SW 1271 (cell line): Measurements from ENCODE around the gene PRIMA1.

ENCODE experiments used
- DNase-seq, 2 experiments: peaks; one replicate each; lab custom pipeline; 2025; lab: John Stamatoyannopoulos, UW

Gene PRIMA1

DNA sequence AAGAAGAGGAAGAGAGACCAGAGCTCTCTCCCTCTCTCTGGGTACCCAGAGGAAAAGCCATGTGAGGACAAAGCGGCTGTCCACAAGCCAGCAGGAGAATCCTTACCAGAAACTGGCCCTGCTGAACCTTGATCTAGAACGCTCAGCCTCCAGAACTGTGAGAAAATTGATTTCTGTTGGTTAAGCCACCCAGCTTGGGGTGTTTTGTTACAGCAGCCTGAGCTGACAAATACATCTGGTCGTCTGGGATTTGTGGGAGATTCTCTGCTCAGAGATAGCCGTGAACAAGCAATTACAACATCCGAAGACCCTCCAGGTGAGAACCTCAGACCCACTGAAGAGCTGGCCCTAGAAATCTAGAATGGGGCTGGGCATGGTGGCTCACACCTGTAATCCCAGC, 6.5 kb upstream of the PRIMA1 start:
- no peak for DNase-seq

DNA sequence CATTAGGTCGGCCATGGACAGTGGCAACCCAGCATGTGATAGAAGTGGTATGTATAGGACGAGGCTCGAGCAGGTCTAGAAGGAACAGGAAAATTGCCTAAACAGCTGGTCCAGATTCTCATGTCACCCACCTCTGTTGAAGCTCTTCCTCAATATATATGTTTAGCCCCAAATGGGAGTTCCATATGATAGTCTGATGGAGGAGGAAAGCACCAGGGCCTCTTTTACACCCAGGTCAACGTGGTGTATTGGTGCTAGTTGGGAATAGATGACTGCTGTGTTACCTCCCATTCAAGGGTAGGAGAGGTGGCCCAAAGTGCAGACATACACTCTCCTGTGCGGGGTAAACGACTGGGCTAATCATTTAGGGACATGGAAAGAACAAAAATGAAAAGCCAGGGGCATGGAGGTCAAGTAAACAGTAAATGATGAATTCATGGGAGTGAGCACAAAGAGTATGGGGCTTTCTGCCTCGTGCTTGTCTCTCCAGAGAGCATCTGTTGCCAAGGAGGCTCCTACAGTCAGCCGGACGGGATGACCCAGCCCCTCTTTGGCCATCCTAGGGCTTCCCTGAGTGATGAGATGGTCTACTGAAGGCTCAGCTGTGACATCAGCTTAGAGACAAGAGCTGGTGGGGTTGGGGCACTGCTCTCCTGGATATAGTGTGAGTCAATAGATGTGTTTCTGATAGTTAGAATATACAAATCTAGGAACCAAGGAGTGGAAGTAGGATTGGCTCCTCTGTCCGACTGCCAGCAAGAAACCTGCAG, 5.5 kb upstream of the PRIMA1 start:
- DNase-seq: no peak

DNA sequence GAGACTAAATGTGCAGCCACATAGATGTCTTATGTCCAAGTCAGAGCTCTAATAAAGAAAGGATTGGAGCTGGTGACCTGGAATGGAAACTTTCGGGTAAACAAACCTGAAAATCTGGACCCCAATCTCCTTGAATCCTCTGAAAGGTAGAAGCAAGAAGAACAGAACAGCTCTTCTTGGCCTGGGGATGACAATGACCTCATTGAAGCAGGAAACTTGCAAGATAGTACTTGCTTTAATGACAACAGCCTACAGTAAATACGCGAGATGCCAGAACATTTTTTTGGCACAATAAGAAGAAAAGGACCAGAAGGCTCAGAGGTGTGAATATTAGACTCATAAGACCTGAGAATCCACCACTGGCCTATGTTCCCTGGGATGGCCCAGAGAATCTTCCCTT, 4.1 kb upstream of the PRIMA1 start:
- no peak for DNase-seq

DNA sequence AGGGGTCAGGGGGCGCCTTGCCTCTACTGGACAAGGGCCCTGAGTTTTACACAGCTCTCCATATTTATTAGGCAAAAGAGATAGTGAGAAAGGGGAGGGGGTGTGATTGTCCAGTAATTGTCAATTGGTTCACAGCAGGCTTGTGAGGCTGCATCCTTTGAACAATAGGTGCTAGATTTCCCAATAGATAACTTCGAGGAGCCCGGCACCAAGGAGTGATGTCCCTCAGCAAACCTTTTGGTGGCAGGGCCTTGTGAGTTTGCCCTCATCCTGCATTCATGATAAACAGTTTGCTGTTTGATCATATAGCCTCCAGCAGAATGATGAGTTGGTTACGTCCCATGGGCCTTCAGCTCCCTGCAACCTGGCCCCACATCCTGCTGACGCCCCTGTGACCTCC, 2.7 kb upstream of the PRIMA1 start:
- DNase-seq: no peak

DNA sequence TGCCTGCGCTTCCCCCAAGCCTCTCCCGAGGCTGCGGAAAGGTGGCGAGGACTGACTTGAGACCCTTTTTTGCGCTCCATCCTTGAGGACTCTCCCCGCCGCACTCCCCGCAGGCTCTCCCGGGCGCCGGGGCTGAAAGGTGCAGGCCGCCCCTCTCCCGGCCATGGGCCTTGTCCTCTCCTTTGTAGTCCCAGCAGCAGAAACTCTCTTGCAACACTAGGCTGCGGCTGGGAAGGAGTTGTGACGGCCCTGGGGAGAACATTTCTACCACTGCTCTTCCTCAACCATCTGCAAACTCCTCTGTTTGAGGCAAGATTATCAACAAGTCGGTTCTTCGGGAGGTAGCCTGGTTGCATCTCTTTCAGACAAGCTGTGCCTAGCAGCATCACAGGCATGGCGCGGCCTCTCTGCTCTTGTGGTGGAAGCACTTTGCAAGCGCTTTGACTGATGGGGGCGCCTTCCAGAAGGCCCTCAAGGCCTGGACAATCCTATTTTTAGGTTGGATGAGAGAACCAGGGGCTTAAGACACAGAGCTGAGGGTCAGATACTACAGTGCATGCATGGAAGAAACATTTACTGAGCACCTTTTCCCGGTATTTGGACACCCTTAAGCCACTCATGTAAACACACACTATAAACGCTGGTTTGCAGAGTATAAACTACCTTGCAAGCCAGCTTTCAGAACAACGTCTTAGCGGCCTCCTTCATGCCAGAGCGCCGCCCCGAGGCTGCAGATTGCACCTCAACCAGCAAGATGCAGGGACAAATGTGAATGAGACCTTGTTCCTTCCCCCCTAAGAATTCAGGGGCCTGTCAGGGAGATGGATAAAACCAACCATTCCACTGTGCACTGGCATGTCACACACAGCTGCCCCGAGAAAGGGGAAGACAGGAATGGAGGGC, 1.2 kb upstream of the PRIMA1 start:
- no peak for DNase-seq

DNA sequence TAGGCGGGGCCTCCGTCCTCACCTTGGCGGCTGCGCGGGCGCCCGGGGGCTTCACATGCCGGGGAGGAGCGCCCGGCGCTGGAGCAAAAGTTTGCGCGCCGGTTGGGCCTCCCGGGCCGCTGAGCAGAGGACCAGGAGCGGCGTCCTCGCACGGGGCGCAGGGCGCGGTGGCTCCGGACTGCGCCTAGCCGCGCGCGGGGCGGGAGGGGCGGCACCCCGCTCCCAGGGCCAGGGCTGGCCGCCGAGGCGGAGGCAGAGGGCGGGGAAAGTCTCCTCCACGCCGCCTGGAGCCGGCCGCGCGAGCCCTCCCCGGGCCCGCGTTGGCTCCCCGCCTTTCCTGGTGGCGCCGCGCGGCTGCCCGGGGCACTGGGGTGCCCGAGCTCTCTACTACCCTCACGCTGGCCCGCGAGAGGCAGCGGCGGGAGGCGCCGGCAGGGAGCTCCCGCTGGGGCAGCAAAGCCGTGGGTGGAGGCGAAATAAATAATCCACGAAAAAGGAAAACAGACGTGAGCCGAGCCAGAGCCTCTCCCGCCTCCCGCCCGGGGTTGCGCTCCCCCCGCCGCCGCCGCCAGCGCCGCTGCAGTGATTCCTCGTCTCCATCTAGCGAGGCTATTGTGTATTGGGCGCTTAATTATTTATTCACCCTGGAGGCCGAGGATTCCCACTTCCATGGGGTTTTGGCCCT, 400 bp upstream of the PRIMA1 start:
- DNase-seq: peak in 1 of 2 experiments; percentile 8

DNA sequence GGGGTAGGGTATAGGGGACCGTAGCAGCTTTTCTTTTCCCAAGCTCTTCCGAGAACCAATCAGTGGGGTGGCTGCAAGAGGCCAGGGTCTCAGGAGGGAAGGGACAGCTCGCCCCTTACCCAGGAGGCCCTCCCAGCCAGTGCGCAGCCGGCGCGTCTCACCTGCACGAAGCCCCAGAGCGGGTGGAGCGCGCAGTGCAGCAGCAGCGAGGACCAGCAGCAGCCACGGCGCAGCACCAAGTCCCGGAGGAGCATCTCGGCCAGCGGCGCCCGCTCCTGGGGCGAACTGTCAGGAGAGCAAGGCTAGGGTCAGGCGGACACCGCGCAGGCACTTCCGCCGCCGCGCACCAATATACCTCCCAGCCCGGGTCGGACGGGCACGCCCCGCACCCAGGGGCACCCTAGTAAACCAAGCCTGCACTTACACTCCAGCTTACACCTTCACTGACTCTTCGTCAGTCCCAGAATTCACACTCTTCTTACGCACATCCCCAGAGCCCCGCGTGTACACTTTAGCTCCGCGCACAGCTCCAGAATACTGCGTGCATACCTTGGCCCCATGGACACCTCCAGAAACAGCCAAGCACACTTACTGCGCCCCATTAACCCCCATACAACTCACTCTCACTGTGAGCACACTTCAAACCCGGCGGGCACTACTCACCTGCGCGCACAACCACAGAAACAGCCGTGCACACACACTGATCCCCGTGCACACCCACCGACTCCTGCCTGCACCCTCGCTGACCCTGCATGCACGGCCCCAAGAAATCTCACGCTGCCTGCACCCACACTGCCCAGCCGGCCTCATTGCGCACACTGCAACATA, 606 bp downstream of the PRIMA1 start:
- no peak for DNase-seq

DNA sequence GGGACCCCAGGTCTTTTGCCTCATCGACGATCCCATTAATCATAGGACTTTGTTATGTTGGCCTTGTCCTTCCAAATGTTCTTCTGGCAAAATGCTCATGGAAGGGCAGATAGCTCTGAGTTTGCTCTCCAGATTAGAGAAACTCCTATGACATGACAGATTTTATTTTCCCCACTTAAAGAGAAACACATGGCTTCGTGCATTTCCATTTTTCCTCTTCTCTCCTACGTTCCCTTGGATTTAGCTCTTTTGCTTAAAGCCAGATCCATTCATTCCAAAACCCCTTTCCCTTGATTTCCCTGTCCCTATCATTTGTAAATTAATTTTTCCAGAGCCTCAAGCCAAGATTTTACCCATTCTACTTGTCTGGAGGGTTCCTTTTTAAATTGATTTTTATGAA, 2.9 kb downstream of the PRIMA1 start:
- DNase-seq: no peak

DNA sequence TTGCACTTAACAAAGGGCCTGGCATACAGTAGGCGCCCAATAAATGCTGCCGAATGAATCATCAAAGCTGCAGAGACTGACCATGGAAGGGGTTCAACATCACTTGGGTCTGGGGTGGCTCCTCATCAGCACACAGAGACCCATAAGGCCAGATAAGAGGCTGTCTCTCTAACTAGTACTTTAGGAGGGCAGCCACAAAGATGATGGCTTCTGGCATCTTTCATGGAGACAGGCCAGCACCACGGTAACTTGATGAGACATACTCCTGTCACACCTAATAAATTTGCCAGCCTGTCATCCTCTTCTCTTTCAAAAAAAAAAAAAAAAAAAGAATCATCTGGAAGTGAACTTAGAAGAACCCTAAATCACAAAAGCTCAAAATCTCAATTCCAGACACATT, 3.4 kb downstream of the PRIMA1 start:
- no peak for DNase-seq

DNA sequence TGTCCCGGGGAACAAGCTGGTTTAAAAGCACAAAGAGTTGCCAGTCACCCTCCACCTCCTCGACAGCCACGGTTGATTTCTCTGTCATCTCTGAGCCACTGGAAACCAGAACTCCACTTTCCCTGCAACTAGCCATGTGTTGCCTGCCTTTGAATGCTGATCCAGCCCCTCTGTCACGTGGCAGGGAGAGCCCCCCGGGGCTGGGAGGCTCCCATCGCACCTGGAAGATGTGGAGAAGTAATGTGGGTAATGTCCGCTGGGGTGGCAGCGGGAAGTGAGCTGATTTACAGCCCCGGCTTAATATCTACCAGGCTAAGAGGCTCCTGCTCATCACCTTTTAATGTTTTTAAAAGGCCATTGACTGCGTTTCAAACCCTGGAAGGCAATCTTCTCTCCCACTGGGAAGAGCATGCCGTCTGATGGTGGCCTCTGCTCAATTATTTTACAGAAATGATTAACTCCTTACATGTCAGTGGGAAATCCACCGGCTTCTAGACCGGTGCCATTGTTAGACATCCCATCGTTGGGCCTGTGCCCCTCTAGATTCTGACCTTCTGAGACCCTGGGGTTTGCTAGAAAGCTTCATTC, 7.4 kb downstream of the PRIMA1 start:
- DNase-seq: no peak

DNA sequence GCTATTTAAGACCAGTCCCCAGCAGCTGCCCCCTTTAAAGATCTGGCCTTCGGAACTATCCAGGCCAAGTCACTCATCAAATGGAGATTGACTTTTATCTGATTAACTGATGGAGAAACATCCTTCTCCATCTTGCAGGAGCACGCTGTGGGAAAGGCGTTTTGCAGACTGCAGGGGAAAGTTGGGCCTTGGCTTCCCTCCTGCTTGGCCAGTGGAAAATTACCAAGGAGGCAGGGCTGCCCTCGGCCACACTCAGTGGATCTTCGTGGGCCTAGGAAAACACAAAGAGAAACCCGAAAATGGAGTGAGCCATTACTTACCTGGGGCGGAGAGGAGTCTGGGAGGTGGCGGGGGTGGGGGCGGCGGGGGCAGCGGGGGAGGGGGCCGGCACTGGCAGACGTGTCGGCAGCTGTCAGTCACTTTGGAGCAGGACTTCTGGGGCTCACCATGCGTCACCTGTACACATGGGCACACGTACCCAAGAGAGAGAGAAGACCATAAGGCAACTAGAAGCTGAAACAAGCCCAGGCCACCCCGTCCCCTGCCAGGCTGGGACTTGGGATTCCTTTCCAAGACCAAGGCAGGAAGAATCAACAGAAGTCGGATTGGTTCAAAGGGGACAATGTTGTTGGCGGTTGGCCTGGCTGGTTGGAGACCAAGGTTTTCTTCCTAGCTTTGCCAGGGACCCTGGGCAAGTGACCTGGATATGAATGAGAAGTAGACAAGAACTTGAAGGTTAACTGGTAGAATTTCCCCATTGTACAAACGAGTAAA, 9.2 kb downstream of the PRIMA1 start:
- no peak for DNase-seq

DNA sequence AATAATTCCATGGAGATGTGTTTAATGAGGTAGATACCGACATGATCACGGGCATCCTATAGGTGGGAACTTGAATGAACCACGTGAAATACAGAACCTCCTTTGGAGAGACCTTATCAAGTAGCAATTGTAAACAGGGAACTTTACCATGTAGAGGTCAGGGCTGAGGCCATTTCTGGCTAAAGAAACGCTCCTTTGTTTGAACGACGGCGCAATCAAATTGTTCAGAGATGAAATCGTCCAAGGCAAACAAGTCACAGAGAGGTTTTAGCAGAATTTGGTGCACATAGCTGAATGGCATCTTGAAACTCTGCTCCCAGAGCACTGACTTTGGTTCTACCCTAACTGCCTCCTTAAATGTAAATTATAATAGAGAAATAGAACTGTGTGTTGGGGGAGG, 9.8 kb downstream of the PRIMA1 start:
- no peak for DNase-seq

DNA sequence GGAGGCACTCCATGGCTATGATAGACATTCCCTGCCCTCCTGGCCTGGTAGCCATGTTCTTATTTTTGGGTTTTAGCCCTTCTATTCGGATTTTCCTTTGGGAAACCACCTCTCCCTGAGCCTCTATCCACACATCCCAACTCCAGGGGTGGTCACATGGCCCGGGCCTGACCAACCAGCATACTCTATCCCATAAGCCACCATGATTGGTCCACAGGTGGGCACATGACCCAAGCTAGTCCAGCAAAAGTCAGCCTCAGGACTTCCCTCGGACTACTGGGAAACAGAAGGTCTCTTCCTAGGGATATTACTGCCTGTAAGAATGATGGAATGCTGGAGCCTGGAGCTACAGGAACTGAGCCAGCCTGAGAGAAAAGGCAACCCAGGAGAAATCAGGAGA, 12.5 kb downstream of the PRIMA1 start:
- no peak for DNase-seq

DNA sequence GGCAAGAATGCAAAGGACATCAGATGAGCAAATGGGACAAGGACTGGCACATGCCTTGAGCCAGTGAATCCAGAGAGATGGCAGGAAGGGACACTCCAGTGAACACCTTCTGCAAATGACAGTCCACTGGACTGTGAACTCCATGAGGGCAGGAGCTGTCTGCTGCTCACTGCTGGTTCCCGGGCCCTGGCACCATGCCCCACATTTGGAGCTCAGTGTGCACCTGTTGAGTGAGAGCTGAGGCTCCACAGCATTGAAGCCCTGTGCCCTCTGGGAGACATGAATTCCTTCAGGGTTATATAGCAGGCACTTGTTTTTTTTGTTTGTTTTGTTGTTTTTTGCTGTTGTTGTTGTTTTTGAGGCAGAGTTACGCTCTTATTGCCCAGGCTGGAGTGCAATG, 13.1 kb downstream of the PRIMA1 start:
- DNase-seq: no peak

DNA sequence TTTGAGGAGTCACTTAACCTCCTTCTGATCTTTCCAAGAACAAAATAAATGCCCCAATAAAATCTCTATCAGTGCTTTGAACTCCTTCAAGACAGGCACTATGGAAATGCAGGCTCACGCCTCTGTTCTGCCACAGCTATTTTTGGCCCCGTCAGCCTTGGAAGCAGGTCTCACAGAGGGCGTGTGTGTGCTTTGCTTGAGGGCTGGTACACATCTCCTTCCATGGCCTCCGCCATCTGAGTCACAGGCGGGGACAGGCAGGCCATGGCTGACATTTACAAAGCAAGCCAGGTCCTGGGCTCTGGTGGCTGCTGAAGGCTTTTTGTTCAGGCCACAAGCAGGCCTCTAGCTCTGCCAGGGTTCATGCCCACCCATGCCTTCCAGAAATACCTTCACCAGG, 16.0 kb downstream of the PRIMA1 start:
- DNase-seq: no peak

DNA sequence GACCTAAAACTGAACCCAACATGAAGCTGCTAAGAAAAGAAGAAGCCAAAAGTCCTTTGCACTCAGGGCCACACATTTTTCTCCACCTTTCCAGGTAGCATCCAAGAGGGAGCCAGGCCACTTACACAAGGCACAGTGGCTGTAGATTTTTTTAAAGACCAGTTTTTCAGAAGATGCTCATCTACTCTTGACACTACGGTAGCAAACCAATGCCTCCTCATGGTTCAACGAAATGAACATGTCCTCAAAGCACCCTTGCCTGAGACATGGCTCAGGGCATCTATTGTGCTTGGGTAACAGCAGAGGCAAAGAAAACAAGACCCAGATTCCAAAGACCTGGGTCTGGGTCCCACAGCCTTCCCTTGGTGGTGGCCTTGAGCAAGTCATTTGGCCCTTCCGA, 22.3 kb downstream of the PRIMA1 start:
- no peak for DNase-seq

DNA sequence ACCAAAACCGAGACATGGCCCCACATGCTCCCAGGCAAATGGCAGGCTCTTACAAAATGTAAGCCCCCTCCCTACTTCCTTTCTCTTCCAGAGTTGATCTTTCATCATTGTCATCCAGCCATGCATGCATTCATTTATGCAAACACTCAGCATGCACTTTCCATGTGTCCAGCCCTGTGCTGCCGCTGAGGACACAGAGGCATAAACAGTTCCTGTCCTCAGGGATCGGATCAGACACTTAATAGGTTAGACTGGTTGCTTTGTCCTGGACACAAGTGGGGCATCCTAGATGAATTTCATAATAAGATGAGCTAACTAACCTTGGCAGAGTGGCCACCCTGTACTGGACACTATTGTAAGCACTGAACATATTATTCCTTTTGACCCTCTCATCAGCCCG, 23.1 kb downstream of the PRIMA1 start:
- no peak for DNase-seq

DNA sequence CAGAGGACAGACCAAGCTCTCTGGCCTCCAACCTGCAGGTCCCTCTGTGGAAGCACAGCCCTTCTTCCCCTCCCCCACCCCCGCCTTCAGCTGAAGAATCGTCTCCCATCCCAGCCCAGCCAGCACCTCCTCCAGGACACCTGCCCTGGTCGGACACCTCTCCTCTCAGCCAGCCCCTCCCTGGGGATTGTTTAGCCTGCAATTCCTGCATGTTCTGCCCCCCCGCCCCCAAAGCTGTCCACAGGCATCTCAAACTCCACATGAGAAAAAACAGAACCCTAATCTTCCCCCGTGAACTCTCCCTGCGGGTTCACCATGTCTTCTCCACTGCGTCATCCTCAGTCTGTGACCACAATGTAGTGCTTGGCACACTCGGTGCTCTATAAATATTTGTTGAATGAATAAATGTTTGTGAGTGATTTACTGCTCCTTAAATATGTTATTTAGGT, 24.1 kb downstream of the PRIMA1 start:
- DNase-seq: no peak

DNA sequence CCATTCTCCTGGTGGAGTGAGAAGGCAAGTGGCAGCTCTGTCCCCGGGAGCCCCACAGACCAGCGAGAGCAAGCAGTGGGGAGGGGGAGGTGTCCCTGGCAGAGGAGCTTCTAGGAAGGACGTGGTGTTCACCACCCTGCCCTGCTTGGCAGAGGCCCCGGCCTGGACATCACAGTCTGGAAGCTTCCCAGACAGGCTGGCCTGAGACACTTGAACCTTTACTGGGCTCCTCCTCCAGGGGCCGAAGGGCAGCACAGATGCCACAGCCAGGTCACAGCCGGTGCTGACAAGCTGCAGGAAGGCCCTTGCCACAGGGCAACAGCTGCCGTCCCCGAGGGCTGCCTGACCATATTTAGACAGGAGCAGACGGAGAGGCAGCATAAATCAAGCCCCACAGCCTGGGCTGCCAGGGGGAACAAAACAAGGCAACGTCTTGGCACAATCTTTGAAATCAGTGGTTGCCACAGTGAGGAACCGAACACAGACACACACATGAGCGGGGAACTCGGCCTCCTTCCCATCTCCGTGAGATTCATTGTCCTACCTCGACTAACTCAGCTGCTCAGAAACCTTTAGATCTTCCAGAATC, 28.5 kb downstream of the PRIMA1 start:
- DNase-seq: no peak

DNA sequence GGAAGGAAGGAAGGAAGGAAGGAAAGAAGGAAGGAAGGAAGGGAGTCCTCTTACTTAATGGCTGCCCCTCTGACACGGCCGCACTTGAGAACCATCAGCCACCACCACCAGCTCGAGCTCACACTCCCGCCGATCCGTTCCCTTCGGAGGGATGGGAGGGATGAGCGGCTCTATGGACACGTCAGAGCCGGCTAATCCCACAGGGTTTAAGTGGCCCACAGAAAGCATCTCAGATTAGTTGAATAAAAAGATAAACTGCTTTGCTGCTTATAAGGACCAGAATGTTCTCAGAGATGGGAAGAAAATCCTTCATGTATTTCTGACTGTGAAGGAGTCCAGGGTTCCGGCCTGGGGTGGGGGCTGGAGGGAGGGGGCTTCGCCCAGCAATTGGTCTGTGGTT, 31.1 kb downstream of the PRIMA1 start:
- DNase-seq: no peak
